HG03439 (cell line): Measurements from ENCODE around the gene NFIC.
"Not testable (repeated sequence)": the region's sequence is repeated elsewhere in the genome, so short reads cannot be mapped to it uniquely, and the experiment has no call there.

Experiments
- ATAC-seq: cut with Tn5 transposase; IDR thresholded peaks from one replicate; pipeline ENCODE4 v1.9.1; 2021; ENCODE audit warnings: mild to moderate bottlenecking, moderate library complexity; ENCODE audit not compliant: unreplicated experiment

Gene NFIC

DNA sequence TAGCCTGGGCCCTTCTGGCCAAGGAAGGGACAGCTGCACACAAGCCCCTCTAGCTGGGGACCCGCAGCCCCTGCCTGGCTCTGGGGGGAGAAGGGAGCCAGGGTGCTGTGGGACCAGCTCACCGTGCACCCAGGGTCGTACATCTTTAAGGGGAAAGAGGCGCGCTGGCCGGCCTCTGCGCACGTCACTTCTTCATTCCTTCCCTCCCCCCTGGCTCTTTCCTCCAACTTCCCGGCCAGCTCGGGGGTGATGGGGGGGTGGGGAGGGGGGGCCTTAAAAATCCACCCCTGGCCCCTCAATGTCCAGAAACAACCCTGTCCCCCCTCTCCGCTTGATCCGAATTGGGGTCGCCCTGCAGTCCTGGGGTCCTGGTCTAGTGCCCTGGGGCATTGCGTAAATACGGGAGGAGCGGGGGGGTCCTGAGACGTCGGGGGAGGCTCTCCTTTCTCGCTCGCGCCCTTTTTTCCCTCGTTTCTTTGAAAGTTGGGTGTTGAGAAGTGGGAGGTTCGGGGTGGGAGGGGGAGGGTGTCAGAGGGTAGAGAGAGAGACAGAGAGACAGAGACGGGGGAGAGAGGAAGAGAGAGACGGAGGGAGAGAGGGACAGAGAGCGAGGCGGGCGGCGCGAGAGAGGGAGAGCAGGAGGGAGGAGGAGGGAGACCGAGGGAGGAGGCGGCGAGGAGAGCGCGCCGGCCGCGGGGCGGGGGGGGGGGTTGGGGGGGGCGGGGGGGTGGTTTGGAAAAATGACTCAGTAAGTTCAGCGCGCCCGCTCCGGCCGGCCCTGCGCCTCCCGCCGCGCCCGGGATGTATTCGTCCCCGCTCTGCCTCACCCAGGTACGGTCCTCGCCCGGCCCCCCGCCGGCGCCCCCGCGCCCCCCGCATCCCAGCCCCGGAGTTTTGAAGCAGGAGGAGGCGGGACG, at the start of gene NFIC:
Gene NFIC (plus strand): TSS at position 748 of the 917 bp plus-strand sequence. CDS start 54 bp downstream, at position 802.
- no peak for ATAC-seq

DNA sequence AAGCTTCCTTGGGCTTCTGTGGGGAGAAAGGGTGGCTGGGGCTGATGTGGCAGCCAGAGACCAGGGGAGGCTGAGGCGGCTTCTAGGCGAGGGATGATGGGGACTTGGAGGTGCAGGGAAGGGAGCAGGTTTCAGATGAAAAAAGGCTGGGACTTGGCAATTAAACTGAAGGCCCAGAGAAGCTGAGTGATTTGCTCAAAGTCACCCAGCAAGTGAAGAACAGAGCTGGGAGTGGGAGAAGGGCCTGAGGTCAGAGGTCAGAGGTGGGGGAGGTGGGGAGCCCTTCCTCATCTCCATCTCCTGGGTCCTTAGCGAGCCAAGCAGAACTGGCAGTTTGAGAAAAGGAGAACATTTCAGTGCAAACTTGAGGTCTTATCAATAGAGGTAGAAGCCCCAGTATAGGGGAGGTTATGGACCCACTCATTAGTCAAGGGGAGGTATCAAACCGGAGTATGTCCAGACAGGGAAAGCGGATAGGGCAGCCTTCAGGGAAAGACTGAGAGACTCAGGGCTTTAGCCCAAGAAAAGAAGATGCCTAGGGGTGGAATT, 49.6 kb upstream of the NFIC start:
- no peak for ATAC-seq

DNA sequence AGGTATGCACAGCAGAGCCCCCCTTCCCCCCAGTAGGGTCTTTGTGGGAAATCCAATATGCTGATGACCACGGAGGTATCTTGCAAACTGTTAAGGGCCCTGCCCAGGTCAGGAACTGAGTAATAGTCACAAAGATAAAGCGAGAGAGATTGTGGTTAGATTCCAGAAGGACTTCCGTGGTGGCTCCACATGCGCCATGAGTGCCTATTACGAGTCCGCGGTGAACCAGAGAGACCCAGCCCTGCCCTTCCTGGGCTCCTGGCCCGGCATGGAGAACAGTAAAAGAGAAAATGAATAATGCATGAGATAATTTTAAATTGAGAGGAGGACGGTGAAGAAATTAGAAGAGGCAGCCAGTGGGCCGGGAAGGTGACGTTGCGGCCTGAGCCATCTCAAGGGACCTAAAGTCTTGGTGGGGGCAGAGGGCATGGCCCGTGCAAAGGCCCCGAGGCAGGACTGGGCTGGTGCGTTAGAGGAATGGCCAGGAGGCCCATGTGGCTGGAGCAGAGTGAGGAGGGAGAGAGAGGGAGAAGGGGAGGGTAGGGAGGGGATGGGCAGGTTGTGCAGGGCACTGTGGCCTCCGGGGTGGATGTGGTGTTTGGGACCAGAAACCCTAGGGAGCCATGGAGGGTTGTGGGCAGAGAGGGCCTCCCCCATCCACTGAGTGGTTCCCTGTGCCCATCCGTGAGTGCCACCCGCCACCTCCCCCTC, 46.6 kb upstream of the NFIC start:
- no peak for ATAC-seq

DNA sequence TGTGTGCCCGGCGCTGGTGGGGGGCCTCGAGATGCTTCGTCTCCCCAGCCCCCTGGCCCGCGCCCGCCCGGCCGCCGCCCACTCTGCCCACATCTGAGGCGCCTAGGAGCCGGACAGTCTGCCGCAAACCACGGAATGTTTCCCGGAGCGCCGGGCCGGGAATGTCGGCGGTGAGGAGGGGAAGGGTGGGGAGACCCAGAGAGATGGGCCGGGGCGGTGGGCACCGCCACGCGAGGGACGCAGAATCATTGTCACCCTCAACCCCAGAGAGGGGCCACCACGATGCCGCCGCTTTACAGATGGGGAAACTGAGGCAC, 46.1 kb upstream of the NFIC start:
- ATAC-seq, result no peak

DNA sequence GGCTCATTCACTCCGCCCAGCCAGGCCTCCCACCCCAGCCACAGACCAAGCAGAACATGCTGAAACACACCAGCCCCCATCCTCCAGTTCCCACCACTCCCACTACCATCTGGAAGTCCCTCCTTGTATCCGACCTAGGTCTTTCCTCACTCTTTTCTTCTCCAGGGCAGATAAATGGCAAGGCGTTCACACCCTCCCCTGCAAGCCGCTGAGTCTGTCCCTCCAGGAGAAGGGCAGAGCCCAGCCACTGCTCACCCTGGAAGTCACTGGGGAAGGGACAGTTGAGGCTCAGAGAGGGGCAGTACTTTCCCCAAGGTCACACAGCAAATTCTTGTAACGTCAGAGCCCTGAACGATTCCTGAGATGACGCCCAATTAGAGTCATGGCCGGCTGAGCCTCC, 45.5 kb upstream of the NFIC start:
- ATAC-seq, result no peak

- ATAC-seq, result no peak
Observed at GRCh38 chr19:3321696-3322095, 44.7 kb upstream of the NFIC start.

- ATAC-seq, result no peak
Observed at GRCh38 chr19:3322199-3322978, 44.0 kb upstream of the NFIC start.

DNA sequence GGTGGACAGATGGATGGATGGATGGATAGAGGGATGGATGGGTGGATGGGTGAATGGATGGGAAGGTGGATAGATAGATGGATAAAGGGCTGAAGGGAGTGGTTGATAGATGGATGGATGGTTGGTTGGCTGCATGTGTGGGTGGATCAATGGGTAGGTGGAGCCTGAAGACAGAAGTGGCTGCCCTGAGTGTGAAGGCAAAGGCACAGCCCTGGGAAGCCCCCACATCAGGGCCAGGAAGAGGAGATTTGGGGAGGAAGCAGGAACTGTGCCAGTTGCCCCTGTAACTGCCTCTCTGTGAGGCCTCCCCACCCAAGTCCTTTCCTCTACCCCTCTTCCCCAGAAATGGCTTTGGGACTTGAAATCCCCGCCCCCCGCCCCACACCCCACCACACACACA, 43.4 kb upstream of the NFIC start:
- no peak for ATAC-seq

DNA sequence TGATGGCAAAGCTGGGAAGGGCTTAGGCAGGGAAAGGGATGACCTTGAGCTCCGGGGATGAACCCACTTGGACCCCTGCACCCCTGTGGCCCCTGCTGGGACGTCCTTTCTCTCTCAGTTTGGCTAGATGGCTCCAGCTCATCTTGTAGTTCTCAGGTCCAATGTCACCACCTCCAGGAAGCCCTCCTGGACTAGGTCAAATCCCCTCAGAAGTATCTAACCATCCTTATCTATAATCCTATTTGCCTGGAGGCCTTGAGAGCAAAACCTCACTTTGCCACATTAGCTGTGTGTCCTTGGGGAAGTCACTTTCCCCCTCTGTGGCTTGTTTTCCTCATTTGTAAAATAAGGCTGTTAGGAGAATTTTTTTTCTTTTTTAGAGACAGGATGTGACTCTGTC, 42.7 kb upstream of the NFIC start:
- no peak for ATAC-seq

DNA sequence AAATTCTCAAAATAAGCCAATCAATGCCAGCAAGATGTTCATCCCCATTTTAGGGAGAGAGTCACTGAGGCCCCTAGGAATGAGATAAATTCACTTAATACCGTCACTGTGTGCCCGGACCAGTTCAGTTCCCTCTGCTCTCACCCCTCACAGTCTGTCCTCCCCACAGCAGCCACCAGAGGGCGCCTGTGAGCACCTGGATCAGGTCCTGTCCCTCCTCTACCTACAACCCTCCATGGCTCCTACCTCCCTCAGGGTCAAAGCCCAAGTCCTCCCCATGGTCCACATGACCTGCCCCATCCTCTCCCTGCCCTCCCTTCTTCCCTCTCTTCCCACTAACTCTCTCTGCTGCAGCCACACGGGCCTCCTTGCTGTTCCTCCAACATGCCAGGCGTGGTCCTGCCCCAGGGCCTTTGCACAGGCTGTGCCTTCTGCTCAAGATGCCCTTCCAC, 42.0 kb upstream of the NFIC start:
- no peak for ATAC-seq

GRCh38 chr19:3325451-3325850, 40.9 kb upstream of the NFIC start:
- ATAC-seq, result no peak

GRCh38 chr19:3328743-3329142, 37.6 kb upstream of the NFIC start:
- no peak for ATAC-seq

- ATAC-seq, result no peak
Observed at GRCh38 chr19:3330047-3330446, 36.3 kb upstream of the NFIC start.

- not testable (repeated sequence) for ATAC-seq
Observed at GRCh38 chr19:3332232-3332631, 34.2 kb upstream of the NFIC start.

- ATAC-seq, result no peak
Observed at GRCh38 chr19:3333020-3333583, 33.3 kb upstream of the NFIC start.

DNA sequence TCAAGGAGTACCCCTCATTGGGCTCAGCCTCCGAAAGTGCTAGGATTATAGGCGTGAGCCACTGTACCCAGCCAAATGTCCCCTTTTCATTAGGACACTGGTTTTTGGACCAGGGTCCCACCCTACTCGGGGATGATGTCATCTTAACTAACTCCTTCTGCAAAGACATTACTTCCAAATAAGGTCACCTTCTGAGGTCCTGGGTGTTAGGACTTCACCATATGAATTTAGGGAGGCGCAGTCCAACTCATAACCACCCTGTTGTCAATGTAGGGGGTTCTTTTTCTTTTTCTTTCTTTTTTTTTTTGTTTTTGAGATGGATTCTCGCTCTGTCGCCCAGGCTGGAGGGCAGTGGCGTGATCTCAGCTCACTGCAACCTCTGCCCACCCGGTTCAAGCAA, 32.7 kb upstream of the NFIC start:
- no peak for ATAC-seq

DNA sequence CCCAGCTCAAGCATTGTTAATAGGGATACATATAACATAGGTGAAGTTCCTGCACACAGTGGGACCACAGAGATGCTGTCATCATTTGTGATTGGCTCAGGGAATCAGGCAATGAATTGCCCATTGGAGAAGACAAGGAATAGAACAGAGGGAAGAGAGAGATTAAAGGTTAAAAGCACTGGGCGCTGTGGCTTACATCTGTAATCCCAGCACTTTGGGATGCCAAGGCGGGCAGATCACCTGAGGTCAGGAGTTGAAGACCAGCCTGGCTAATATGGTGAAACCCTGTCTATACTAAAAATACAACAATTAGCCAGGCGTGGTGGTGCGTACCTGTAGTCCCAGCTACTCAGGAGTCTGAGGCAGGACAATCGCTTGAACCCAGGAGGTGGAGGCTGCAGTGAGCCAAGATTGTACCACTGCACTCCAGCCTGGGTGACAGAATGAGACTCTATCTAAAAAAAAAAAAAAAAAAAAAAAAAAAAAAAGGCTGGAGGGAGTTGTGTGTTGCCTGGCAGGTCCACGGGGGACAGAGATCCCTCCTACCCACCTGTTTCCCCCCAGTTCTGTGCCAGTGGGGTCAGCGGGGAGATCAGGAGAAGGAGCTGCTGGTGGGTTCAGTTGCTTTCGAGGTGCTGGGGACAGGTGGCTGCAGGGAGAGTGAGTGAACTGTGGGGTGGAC, 31.5 kb upstream of the NFIC start:
- ATAC-seq, result not testable (repeated sequence)

- no peak for ATAC-seq
Observed at GRCh38 chr19:3335431-3336350, 30.7 kb upstream of the NFIC start.

- ATAC-seq, result no peak
Observed at GRCh38 chr19:3336351-3336679, 30.1 kb upstream of the NFIC start.
